Mesodermal cell (in vitro differentiated cells): ENCODE results near the gene POLA1.

Experiments used
- H3K27ac ChIP-seq: 2 replicates; pipeline ENCODE4 v1.7.0; 2013; ENCODE audit warnings: mild to moderate bottlenecking, low read depth, low read length, moderate library complexity; ENCODE audit not compliant: severe bottlenecking
- H3K36me3 ChIP-seq: 2 replicates; pipeline ENCODE4 v1.7.1; 2013; ENCODE audit warnings: mild to moderate bottlenecking, low read length, moderate library complexity; ENCODE audit not compliant: control insufficient read depth, insufficient read depth
- H3K4me1 ChIP-seq: one replicate; pipeline ENCODE4 v1.7.1; 2013; ENCODE audit warnings: mild to moderate bottlenecking, low read length; ENCODE audit not compliant: insufficient read depth, control insufficient read depth, poor library complexity, severe bottlenecking
- H3K4me3 ChIP-seq: 2 replicates; pipeline ENCODE4 v1.7.0; 2013; ENCODE audit warnings: low read length, control low read depth, mild to moderate bottlenecking; ENCODE audit not compliant: insufficient read depth, poor library complexity, severe bottlenecking; ENCODE audit errors: extremely low read depth
- H3K9me3 ChIP-seq: 2 replicates; pipeline ENCODE4 v1.7.1; 2013; ENCODE audit warnings: mild to moderate bottlenecking, low read length, moderate library complexity; ENCODE audit not compliant: control insufficient read depth
- WGBS, 2 experiments: methylation state at CpG; one replicate each; pipeline ENCODE4 v1.1.5; 2013; ENCODE audit warnings: missing lambda C conversion rate in 2 of 2; ENCODE audit not compliant: insufficient coverage in 2 of 2; 5-methylcytosine and 5-hydroxymethylcytosine counted together

POLA1 gene

GRCh38 chrX:24918715-24919114 lies 225.0 kb downstream of the POLA1 start:
- Histone ChIP-seq H3K4me1 (no peaks in the 10 kb centered on the region), H3K9me3 (no peaks in the 10 kb centered on the region), H3K27ac (no peak overlapping the region), H3K4me3 (no peak overlapping the region), H3K36me3 (no peaks in the 10 kb centered on the region)
- no CpG with 5 or more reads among the region's 3 CpGs for WGBS, 2 experiments

GRCh38 chrX:24920769-24921168 lies 227.1 kb downstream of the POLA1 start:
- Histone ChIP-seq H3K36me3 (peaks cover 3% of the 10 kb centered on the region), H3K9me3 (no peaks in the 10 kb centered on the region), H3K27ac (no peak overlapping the region), H3K4me1 (no peaks in the 10 kb centered on the region), H3K4me3 (no peak overlapping the region)
- no CpG with 5 or more reads among the region's 3 CpGs for WGBS, 2 experiments

GRCh38 chrX:24925430-24925829 lies 231.7 kb downstream of the POLA1 start:
- WGBS, 2 experiments = no CpG with 5 or more reads among the region's 2 CpGs
- Histone ChIP-seq H3K4me3 (no peak overlapping the region), H3K27ac (no peak overlapping the region), H3K4me1 (no peaks in the 10 kb centered on the region), H3K36me3 (peaks cover 3% of the 10 kb centered on the region), H3K9me3 (no peaks in the 10 kb centered on the region)

- no peak overlapping the region for H3K27ac ChIP-seq
- no peak overlapping the region for H3K4me3 ChIP-seq
- H3K9me3 ChIP-seq = no peaks in the 10 kb centered on the region
- H3K4me1 ChIP-seq = no peaks in the 10 kb centered on the region
- peaks cover 3% of the 10 kb centered on the region for H3K36me3 ChIP-seq
- 80% methylated on average over 2 of the region's 5 CpGs; no CpG with 5 or more reads in 1 of the 2 experiments for WGBS, 2 experiments
These were observed 233.7 kb downstream of the POLA1 start for GRCh38 chrX:24927372-24927771.

GRCh38 chrX:24928114-24928513 lies 234.4 kb downstream of the POLA1 start:
- Histone ChIP-seq H3K4me1 (no peaks in the 10 kb centered on the region), H3K9me3 (no peaks in the 10 kb centered on the region), H3K4me3 (no peak overlapping the region), H3K36me3 (peaks cover 3% of the 10 kb centered on the region), H3K27ac (no peak overlapping the region)
- WGBS, 2 experiments = no CpG with 5 or more reads among the region's 6 CpGs

- Histone ChIP-seq H3K36me3 (peaks cover 2% of the 10 kb centered on the region), H3K9me3 (no peaks in the 10 kb centered on the region), H3K4me1 (no peaks in the 10 kb centered on the region), H3K27ac (no peak overlapping the region), H3K4me3 (no peak overlapping the region)
These were observed 240.6 kb downstream of the POLA1 start for GRCh38 chrX:24934279-24934678.

- no CpG with 5 or more reads among the region's 4 CpGs for WGBS, 2 experiments
- no peaks in the 10 kb centered on the region for H3K9me3 ChIP-seq
- H3K36me3 ChIP-seq = no peaks in the 10 kb centered on the region
- H3K4me3 ChIP-seq = no peak overlapping the region
- no peak overlapping the region for H3K27ac ChIP-seq
- H3K4me1 ChIP-seq = no peaks in the 10 kb centered on the region
These were observed 251.3 kb downstream of the POLA1 start for GRCh38 chrX:24945009-24945408.

GRCh38 chrX:24946369-24946768 lies 252.7 kb downstream of the POLA1 start:
- no peaks in the 10 kb centered on the region for H3K4me1 ChIP-seq
- H3K9me3 ChIP-seq = no peaks in the 10 kb centered on the region
- no peaks in the 10 kb centered on the region for H3K36me3 ChIP-seq
- H3K4me3 ChIP-seq = no peak overlapping the region
- no peak overlapping the region for H3K27ac ChIP-seq

GRCh38 chrX:24954732-24955131 lies 261.0 kb downstream of the POLA1 start:
- 75% methylated on average over 1 of the region's 2 CpGs; no CpG with 5 or more reads in 1 of the 2 experiments for WGBS, 2 experiments
- Histone ChIP-seq H3K36me3 (no peaks in the 10 kb centered on the region), H3K27ac (no peak overlapping the region), H3K4me3 (no peak overlapping the region), H3K9me3 (no peaks in the 10 kb centered on the region), H3K4me1 (no peaks in the 10 kb centered on the region)

GRCh38 chrX:24955372-24955930 lies 261.7 kb downstream of the POLA1 start:
- H3K9me3 ChIP-seq = no peaks in the 10 kb centered on the region
- H3K4me1 ChIP-seq = no peaks in the 10 kb centered on the region
- H3K36me3 ChIP-seq = no peaks in the 10 kb centered on the region
- no peak overlapping the region for H3K4me3 ChIP-seq
- WGBS, 2 experiments = 100% methylated on average over 1 of the region's 2 CpGs; no CpG with 5 or more reads in 1 of the 2 experiments
- no peak overlapping the region for H3K27ac ChIP-seq

GRCh38 chrX:24956828-24957227 lies 263.1 kb downstream of the POLA1 start:
- Histone ChIP-seq H3K4me3 (no peak overlapping the region), H3K4me1 (no peaks in the 10 kb centered on the region), H3K9me3 (no peaks in the 10 kb centered on the region), H3K36me3 (no peaks in the 10 kb centered on the region), H3K27ac (no peak overlapping the region)
